PFSK-1 (cell line): ENCODE measurements around the gene DNAH10.

Source experiments
- FOXP2 ChIP-seq: optimal IDR thresholded peaks from 2 replicates; pipeline ENCODE3; 2011; ENCODE audit warnings: borderline replicate concordance, control low read depth, inconsistent platforms; ENCODE audit not compliant: insufficient read depth; ENCODE audit errors: extremely low read length, extremely low read depth
- POLR2AphosphoS5 ChIP-seq: IDR thresholded peaks from 2 replicates; pipeline ENCODE4 v1.6.1; 2012; ENCODE audit warnings: low read depth, mild to moderate bottlenecking, control low read depth, low read length, moderate library complexity
- SIN3A ChIP-seq: IDR thresholded peaks from 2 replicates; pipeline ENCODE4 v1.6.1; 2012; ENCODE audit warnings: mild to moderate bottlenecking, low read length, moderate library complexity, borderline replicate concordance; ENCODE audit not compliant: insufficient read depth
- TAF1 ChIP-seq: IDR thresholded peaks from 2 replicates; pipeline ENCODE4 v1.6.1; 2012; ENCODE audit warnings: low read length, control low read depth, borderline replicate concordance; ENCODE audit not compliant: insufficient read depth
- TF ChIP-seq, protein P1 (sequence below), 2 experiments: IDR thresholded peaks; 2 replicates each; pipeline versions ENCODE4 v1.6.1 to v1.8.0; 2011 to 2012; ENCODE audit warnings: low read depth in 2 of 2, low read length in 2 of 2, control low read depth in 1 of 2, inconsistent platforms in 1 of 2, mild to moderate bottlenecking in 1 of 2, moderate library complexity in 1 of 2; ENCODE audit not compliant: insufficient read depth in 1 of 2

The DNAH10 gene

DNA sequence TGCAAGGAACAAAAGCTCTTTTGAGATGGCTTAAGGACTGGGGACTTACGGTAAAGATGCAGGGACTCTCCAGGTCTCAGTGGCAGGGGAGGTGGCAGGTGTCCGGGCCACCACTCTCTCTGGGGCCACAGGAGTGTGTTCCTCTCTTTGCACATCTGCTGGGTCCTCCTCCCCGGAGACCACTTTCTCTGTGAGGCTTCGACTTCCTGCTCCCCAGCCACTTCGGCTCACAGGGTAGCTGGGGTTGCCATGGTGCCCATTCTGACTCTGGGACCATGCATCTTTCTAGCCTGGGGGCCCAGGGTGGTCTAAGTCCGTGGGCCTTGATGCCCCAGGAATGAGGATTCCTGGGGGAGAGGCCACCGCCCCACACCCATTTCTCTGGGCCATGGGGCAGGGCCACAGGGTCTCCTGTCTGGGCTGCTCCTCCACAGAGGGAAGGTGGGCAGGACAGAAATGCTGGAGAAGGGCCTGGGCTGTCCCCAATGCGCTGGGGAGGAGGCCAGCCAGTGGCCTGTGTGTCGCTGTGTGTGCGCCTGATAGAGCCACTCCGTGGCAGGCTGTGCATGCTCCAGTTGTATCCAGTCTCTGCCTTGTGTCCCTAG, 172.0 kb downstream of the DNAH10 start:
- TF ChIP-seq FOXP2 = no peak

DNA sequence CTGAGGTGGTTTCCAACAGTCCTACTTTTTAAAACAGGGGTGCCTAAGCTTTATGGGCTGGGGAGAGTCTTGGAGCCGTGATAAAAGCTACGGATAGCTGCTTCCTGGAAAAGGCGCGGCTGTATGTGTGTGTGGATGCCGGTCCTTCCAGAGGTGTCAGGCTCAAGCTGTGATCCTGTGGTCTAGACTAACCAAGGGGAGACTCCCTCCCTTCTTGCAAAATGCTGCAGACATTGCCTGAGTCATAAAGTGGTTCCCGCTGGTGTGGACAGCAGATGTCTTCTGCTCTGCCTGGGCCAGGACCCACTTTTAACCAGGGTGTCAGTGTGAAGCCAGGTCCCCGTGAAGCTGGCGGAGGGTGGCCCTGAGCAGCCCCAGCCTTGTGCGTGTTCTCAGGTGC, 172.7 kb downstream of the DNAH10 start:
- TF ChIP-seq SIN3A = no peak
- TF ChIP-seq POLR2AphosphoS5 = no peak
- TF ChIP-seq, protein P1, sequence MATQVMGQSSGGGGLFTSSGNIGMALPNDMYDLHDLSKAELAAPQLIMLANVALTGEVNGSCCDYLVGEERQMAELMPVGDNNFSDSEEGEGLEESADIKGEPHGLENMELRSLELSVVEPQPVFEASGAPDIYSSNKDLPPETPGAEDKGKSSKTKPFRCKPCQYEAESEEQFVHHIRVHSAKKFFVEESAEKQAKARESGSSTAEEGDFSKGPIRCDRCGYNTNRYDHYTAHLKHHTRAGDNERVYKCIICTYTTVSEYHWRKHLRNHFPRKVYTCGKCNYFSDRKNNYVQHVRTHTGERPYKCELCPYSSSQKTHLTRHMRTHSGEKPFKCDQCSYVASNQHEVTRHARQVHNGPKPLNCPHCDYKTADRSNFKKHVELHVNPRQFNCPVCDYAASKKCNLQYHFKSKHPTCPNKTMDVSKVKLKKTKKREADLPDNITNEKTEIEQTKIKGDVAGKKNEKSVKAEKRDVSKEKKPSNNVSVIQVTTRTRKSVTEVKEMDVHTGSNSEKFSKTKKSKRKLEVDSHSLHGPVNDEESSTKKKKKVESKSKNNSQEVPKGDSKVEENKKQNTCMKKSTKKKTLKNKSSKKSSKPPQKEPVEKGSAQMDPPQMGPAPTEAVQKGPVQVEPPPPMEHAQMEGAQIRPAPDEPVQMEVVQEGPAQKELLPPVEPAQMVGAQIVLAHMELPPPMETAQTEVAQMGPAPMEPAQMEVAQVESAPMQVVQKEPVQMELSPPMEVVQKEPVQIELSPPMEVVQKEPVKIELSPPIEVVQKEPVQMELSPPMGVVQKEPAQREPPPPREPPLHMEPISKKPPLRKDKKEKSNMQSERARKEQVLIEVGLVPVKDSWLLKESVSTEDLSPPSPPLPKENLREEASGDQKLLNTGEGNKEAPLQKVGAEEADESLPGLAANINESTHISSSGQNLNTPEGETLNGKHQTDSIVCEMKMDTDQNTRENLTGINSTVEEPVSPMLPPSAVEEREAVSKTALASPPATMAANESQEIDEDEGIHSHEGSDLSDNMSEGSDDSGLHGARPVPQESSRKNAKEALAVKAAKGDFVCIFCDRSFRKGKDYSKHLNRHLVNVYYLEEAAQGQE (IDR thresholded peaks at IDR 0.05; ENCODE audit: insufficient read depth in 1 of 2, low read depth in 2 of 2, low read length in 2 of 2) = no peak

- TF ChIP-seq FOXP2 = no peak
- TF ChIP-seq, protein P1 (IDR thresholded peaks at IDR 0.05; ENCODE audit: insufficient read depth in 1 of 2, low read depth in 2 of 2, low read length in 2 of 2) = no peak
- no peak for TF ChIP-seq POLR2AphosphoS5
- TF ChIP-seq SIN3A = no peak
- TF ChIP-seq TAF1 = no peak
Observed at GRCh38 chr12:123935956-123936355, 173.9 kb downstream of the DNAH10 start.

- no peak for TF ChIP-seq FOXP2
Observed at GRCh38 chr12:123936471-123936870, 174.4 kb downstream of the DNAH10 start.

DNA sequence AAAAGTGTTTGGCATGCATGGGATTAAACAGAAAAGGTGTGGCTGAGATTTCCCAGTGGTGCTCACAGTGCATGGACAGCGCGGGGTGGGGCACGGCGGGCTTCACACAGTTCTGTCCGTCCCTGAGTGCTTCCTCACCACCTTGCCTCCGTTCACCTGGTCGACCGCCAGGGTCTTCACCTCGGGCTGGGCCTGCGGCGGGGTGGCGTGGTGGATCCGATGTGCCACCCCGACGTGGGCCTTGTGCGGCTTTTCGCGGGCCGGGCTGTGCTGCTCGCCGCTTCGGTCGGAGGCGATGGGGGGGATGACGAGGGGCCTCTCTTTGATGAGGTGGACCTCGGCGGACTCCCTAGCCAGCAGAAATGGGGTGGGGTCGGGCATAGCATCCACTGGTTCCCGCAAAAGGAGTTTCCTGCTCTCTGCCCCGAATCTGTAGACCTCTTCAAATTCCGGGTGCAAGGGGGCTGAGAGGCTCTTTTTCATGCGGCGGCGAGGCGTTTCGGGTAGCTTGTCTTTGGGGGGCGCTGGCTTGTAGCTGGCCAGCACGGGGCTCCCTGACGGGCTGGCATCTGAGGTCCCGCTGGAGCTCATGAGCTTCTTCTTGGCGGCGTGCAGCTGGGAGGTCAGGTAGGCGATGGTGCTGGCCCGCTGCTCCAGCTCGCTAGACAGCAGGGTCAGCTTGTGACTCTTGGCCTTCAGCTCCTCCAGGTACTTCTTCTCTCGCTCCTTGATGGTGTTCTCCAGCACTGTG, 175.0 kb downstream of the DNAH10 start:
- TF ChIP-seq POLR2AphosphoS5 (no peak), TAF1 (no peak), FOXP2 (no peak), SIN3A (no peak)
- TF ChIP-seq, protein P1 (IDR thresholded peaks at IDR 0.05; ENCODE audit: insufficient read depth in 1 of 2, low read depth in 2 of 2, low read length in 2 of 2) = no peak

DNA sequence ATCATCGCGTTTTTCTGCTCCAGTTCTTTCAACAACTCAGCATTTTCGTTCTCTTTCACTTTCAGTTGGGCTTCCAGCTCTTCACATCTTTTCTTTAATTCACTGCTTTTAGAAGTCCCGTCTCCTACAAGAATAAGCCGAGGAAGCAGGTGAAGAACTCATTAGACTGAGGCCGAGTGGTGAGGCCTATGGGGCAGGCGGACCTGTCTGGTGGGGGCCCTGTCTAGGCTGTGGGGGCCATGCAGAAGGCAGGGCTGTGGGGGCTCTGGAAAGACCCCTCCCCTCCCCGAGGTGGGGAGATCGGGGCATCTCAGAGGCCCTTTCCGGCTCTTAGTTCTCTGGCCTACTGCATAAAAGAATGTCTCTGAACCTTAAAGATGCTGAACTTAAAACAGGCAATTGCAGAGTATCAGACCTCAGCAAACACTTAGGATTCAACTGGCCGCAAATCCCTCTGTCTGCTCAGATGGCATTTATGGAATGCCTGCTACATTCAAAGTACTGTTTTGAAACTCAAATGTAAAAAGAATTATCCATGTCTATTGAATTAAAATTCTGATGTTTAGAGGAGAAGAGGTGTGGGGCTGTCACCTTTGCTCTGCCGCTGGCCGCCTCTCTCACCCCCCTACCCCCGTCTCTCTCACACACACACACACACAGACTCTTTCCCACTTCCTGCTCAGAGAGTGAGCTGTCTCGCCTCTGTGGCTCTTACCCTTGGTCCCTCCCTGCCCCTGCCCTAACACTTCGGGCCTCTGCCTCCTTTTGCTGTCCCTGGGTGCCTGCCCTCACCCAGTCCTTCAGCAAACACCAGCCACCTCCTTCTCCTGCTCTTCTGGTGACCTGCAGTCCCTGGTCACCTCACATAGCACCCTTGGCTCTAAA, 175.8 kb downstream of the DNAH10 start:
- TF ChIP-seq SIN3A (no peak), FOXP2 (no peak), POLR2AphosphoS5 (no peak), TAF1 (no peak)
- TF ChIP-seq, protein P1 (IDR thresholded peaks at IDR 0.05; ENCODE audit: insufficient read depth in 1 of 2, low read depth in 2 of 2, low read length in 2 of 2) = no peak
